Uterus (tissue), 2 donors: ENCODE results near the gene MORC3.

Experiments
- POLR2A ChIP-seq, 2 donors: fragments of 450-650 bp; IDR thresholded peaks; one replicate each; pipeline ENCODE4 v1.6.1; 2016; ENCODE audit warnings: antibody characterized with exemption in 2 of 2, mild to moderate bottlenecking in 1 of 2, moderate library complexity in 1 of 2
- TF ChIP-seq, protein P1 (sequence below), 4 experiments: fragments of 200-600 bp in 2 of 4; fragments of 450-650 bp in 2 of 4; sonication (generic) in 2 of 4; IDR thresholded peaks; one replicate each; pipeline ENCODE4 v1.5.1; 2016 to 2019; ENCODE audit warnings: antibody characterized with exemption in 4 of 4, mild to moderate bottlenecking in 2 of 4, moderate library complexity in 1 of 4

- TF ChIP-seq, protein P1, sequence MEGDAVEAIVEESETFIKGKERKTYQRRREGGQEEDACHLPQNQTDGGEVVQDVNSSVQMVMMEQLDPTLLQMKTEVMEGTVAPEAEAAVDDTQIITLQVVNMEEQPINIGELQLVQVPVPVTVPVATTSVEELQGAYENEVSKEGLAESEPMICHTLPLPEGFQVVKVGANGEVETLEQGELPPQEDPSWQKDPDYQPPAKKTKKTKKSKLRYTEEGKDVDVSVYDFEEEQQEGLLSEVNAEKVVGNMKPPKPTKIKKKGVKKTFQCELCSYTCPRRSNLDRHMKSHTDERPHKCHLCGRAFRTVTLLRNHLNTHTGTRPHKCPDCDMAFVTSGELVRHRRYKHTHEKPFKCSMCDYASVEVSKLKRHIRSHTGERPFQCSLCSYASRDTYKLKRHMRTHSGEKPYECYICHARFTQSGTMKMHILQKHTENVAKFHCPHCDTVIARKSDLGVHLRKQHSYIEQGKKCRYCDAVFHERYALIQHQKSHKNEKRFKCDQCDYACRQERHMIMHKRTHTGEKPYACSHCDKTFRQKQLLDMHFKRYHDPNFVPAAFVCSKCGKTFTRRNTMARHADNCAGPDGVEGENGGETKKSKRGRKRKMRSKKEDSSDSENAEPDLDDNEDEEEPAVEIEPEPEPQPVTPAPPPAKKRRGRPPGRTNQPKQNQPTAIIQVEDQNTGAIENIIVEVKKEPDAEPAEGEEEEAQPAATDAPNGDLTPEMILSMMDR (IDR thresholded peaks at IDR 0.05) = no peak
- TF ChIP-seq POLR2A (IDR thresholded peaks at IDR 0.05) = no peak
These were observed 100.8 kb downstream of the MORC3 start for GRCh38 chr21:36420571-36421339.
